GM06990 (cell line): ENCODE results near the gene TOMM40L.
A peak's percentile ranks its signal among the peaks of the same experiment; 100 is the strongest.

Experiments
- DNase-seq: peaks from one replicate; pipeline ENCODE4 v3.0.0-alpha.2; 2011; ENCODE audit not compliant: insufficient read length; ENCODE audit errors: extremely low read depth
- H3K27me3 ChIP-seq: replicated peaks from 2 replicates; pipeline ENCODE4 v1.6.0; 2011; ENCODE audit warnings: low read length; ENCODE audit not compliant: control insufficient read depth, insufficient read depth
- H3K36me3 ChIP-seq: 2 replicates; pipeline ENCODE4 v1.5.1; 2011; ENCODE audit warnings: low read length; ENCODE audit not compliant: control insufficient read depth, insufficient read depth
- H3K4me3 ChIP-seq: replicated peaks from 2 replicates; pipeline ENCODE4 v1.5.1; 2011; ENCODE audit warnings: low read depth, mild to moderate bottlenecking, control low read depth, low read length
- TF ChIP-seq, protein P1 (sequence below): IDR thresholded peaks from 2 replicates; pipeline ENCODE4 v1.5.1; 2011; ENCODE audit warnings: low read length, control low read depth, mild to moderate bottlenecking, inconsistent platforms; ENCODE audit not compliant: insufficient read depth, poor library complexity, severe bottlenecking

The TOMM40L gene

DNA sequence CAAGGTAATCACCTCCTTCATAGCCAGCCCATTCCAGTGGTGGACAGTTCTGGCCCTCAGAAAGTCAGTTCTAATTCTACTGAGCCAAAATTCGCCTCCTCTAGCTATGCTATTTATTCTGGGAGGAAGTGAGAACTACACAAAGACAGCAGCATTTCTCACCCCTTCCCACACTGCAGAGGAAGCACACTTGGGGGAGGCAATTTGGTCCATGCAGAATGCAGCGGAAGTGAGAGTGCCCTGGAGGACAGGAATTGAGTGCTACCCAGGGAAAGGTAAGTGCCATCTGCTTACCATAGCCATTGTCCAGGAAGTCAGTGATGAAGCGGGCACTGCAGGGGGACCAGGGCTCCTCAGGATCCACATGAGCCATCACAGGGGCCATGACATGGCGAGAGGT is 30.7 kb upstream of the TOMM40L start:
- TF ChIP-seq, protein P1, sequence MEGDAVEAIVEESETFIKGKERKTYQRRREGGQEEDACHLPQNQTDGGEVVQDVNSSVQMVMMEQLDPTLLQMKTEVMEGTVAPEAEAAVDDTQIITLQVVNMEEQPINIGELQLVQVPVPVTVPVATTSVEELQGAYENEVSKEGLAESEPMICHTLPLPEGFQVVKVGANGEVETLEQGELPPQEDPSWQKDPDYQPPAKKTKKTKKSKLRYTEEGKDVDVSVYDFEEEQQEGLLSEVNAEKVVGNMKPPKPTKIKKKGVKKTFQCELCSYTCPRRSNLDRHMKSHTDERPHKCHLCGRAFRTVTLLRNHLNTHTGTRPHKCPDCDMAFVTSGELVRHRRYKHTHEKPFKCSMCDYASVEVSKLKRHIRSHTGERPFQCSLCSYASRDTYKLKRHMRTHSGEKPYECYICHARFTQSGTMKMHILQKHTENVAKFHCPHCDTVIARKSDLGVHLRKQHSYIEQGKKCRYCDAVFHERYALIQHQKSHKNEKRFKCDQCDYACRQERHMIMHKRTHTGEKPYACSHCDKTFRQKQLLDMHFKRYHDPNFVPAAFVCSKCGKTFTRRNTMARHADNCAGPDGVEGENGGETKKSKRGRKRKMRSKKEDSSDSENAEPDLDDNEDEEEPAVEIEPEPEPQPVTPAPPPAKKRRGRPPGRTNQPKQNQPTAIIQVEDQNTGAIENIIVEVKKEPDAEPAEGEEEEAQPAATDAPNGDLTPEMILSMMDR: no peak
- no peaks in the 10 kb centered on the region for H3K27me3 ChIP-seq
- DNase-seq: peak; percentile 48
- no peak overlapping the region for H3K4me3 ChIP-seq
- H3K36me3 ChIP-seq: no peaks in the 10 kb centered on the region

DNA sequence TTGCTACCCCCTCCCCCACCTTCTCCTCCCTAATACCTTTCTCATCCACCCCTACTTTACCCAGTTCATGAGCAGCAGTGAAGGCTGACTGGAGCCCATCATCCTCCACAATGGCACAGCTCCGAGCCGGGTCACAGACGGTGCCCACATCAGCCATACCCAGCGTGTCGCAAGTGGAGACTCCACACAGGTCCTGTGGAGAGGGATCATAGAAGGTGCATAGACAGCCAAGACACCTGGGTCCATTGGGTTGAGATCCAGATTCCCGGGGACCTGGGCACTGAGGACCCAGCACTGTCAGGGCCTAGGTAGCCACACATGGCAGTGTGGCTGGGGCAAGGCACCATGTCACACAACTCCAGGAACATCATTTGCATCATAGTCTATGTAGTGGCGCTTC is 29.7 kb upstream of the TOMM40L start:
- H3K4me3 ChIP-seq: no peak overlapping the region
- no peaks in the 10 kb centered on the region for H3K27me3 ChIP-seq
- TF ChIP-seq, protein P1: no peak
- H3K36me3 ChIP-seq: no peaks in the 10 kb centered on the region
- no peak for DNase-seq

DNA sequence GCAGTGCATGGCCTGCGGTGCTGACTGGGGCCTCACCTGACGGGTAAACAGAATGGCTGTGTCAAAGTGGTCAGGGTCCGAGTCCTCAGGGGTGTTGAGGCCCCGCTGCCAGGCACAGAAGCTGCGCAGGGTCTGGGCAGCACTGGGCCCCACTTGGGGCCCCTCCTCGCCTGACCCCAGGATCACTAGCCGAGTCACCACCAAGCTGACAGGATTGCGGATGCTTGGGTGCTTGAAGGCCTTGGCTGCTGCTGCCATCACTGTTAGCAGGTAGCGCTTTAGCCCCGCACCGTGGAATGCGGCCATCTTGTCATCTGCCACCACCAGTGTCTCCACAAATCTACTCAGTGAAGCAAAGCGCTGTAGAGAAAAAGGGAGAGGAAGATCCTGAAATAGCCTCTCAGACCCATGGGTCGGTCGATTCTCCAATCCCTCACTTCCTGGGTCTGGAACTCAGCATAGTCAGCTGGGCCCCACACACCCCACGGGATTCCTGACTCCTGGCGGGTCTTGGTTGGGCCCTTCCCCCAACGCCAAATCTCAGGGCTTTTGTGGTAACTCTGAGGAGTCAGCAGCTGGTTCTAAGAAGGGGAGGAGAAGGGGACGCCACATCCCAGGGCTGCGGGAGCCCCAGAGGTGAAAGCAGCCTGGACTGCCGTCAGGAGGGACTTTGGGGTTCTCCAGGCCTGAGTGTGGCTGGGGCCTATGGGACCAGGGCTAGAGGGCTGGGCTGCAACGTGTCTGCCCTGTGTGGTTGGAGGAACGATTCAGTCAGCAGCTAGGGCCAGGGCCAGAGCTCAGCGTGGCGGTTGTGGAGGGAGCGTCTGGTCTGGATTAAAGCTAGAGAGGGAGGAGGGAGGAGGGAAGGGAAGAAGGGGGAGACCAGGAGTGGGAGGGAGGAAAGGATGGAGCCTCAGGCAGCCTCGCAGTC is 29.1 kb upstream of the TOMM40L start:
- H3K27me3 ChIP-seq: no peaks in the 10 kb centered on the region
- TF ChIP-seq, protein P1: no peak
- no peak overlapping the region for H3K4me3 ChIP-seq
- no peaks in the 10 kb centered on the region for H3K36me3 ChIP-seq
- DNase-seq: no peak

DNA sequence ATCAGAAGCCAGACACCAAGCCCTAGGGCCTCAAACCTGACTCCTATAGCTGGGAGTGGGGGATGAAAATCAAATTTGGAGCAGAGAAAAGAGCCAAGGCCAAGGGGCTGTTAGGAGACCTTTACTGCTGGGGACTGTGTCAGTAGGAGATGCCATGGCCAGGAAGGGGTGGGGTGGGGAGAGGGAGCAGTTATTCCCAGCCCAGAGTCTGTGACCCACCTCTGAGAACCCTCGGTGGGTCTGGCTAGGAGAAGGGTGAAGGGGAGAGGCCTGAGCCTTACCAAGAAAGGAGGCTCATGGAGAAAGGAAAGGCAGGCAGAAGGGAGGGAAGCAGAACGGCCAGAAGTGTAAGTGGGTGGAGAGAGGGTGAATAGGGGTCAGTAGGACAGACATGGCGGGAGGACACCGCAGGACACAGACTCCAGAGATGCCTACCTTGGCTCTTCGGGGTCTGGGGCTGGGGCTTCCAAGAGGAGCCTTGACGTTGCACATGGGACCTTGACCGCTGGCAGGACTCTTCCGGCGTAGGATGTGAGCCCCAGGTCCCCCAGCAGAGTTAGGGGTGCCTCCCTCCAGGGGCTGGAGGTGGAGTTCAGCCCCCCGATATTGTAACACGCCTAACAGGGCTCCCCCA is 28.2 kb upstream of the TOMM40L start:
- TF ChIP-seq, protein P1: no peak
- DNase-seq: no peak
- H3K4me3 ChIP-seq: no peak overlapping the region
- H3K36me3 ChIP-seq: no peaks in the 10 kb centered on the region
- no peaks in the 10 kb centered on the region for H3K27me3 ChIP-seq

DNA sequence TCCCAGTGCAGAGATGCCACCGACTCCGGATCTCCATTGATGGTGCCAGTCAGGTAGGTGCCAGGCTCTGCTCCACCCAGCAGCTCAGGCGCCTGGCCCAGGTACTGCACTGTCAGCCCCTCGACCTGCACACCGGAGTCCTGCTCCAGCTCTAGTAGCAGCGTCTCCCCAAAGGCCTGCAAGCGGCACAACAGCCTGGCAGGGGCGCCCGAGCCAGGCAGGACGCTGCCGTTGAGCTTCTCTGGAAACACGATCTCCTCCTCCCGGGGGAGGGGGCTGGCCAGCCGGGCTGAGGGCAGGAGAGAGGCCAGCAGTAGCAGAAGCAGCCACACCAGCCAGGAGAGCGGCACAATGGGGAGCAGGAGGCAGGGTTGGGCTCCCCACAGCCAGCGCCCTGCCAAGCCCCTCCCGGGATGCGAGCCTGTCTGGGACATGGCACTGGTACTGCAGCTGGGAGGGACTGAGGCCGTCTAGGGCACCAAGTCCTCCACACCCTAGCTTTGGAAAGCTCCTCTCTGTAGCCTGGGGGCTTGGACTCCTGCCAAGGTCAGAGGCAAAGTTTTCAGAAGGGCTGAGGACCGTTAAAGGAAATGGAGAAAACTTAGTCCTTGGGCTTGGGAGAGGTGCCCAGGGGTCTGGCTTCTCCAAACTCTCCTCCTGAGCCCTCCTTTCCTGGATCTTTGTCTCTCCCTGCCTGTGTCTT is 27.5 kb upstream of the TOMM40L start:
- Histone ChIP-seq H3K27me3 (no peaks in the 10 kb centered on the region), H3K36me3 (no peaks in the 10 kb centered on the region), H3K4me3 (no peak overlapping the region)
- DNase-seq: no peak
- TF ChIP-seq, protein P1: no peak
